Suppressor macrophage treated with lipopolysaccharide for 1 hour (primary cell): ENCODE results near the gene ACP7.
"Not testable (repeated sequence)": the region's sequence is repeated elsewhere in the genome, so short reads cannot be mapped to it uniquely, and the experiment has no call there.

Source experiments
- DNase-seq, 3 donors: peaks; one replicate each; pipeline ENCODE4 v3.0.0-alpha.2; 2020 to 2022

The ACP7 gene

DNA sequence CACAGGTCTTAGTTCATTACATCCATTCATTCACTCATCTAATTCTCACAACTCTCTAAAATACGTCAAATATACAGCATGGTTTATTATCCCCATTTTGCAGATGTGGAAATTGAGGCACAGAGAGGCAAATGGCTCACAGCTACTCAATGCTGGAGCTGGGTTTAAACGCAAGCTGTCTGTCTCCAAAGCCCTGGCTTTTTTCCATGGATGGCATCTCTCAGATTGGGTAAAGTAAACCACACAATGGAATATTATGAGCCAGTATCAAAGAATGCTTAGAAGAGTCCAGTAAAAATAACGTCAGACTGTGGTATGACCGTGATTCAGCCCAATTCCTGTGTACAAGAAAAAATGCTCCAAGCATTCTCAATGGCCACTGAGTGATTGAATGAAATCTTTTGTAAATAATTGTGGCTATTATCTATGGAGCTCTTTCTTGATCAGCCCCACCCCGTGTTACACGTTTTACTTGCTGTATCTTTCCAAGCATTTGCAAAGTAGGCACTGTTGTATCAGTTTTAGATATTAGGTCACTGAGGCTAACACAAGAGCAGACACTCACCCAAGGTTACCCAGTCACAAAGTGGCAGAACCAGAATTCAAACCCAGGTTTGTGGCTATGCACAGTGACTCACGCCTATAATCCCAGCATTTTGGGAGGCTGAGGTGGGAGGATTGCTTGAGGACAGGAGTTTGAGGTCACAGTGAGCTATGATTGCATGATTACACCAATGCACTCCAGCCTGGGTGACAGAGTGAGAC, 5.5 kb upstream of the ACP7 start:
- DNase-seq = no peak

DNA sequence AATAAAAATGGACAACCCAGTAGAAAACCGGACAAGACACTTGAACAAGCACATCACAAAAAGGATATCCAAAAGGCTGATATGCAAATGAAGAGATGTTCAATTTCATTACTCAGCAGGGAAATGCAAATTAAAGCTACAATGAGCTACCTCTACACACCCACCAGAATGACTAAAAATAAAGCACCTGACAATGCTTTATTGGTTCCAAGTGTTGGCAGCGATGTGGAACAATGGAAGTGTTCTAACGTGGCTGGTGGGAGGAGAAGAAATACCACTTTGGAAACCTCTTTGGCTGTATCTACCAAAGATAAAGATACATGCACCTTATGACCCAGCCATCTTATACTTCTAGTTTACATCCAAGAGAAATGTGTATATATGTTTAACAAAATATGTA, 3.7 kb upstream of the ACP7 start:
- DNase-seq = no peak

DNA sequence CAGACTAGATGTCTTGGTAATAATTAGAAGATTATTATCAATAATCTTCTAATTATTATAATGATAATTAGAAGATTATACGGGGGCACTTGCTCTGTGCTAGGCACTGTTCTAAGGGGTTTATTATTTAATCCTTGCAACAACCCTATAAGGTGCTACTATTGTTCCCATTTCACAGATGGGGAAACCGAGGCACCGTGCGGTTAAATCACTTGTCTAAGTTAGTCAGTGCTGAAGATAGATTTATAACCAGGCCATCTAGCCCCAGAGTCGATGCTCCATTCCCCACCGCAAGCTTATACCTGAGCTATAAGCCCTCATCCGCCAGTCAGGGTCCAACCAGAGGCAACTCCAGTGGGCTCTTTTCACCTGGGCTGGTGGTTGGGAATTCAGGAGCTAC, 2.0 kb upstream of the ACP7 start:
- no peak for DNase-seq

DNA sequence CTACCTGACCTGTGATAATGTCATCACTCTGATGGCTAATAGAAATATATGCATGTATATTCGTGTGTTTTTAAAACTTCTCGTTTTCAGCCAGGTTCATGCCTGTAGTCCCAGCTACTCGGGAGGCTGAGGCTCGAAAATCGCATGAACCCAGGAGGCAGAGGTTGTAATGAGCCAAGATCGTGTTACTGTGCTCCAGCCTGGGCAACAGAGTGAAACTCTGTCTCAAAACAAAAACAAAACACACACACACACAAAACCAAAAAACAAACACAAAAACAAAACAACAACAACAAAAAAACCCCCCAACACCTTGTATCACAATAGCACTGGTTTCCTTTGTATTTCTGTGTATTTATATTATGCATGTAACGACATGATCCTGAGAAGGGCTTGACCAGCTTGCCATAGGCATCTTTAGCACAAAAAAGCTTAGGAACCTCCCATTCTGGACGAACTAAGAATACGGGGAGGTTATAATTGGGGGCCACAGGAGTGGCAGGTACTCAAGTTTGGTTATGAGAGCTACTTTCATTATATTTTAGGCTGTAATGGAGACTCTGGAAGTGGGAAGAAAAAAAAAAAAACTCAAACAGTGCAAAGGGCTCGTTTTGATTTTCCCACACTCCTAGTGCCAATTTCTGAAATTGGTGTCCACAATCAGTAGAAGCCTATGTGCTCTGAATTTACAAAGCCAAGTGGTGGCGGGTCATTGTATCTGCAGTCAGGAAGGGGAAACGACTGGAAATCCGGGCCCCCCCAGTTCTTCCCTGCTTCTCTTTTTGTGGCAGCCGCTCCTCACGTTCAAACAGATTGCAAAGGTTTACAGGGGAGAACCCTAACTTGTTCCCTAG, 1.2 kb upstream of the ACP7 start:
- peak in 2 of 3 donors; percentile 14 to 24 for DNase-seq

DNA sequence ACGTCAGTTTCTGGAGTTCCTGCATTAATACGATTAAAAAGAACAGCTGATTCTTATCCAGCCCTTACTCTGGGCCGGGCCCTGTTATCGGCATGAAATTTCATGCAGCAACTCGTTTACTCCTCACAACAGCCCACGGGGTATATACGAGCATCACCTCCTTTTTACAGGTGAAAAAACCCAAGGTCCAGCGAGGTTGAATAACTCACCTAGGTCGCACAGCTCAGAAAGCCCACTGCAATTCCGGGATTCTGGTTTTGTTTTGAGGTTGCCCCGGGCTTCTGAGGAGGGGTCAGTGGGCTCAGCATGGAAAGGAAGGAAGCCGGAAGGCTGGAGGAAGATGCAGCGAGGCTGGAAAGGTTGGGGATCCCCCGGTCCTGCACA, 577 bp upstream of the ACP7 start:
- no peak for DNase-seq

DNA sequence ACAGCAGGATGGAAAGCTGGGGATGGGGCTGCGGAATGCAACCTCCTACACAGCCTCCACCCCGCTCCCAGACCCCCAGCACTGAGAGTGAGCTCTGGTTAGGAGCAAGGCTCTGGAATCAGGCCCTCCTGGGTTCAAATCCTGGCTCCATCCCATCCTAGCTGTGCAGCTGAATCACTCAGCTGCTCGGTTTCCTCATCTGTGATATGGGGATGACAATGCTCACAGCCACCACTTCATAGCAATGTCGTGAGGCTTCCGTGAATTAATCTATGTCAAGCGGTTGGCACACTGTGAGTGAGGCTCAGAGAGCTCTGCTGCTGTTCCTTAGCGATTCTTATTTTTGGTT, 538 bp downstream of the ACP7 start:
- no peak for DNase-seq

DNA sequence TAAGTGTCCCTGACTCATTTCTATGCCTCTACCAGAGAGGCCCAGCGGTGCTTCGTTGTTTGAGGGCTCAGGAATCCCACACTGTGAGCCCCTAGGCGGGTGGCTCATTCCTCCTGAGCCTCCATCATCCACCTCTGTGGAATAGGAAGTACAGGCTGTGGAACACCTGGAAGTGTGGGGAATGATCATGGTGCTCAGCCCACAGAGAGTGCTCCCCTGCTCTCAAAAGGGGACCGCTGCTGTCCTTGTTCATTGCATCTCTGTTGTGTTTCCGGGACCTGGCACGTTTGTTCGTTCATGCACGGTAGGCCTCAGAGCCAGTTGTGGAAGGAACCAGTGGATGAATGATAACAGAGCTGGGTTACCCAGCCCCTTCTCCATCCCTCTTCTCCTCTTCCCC, 1.2 kb downstream of the ACP7 start:
- no peak for DNase-seq

DNA sequence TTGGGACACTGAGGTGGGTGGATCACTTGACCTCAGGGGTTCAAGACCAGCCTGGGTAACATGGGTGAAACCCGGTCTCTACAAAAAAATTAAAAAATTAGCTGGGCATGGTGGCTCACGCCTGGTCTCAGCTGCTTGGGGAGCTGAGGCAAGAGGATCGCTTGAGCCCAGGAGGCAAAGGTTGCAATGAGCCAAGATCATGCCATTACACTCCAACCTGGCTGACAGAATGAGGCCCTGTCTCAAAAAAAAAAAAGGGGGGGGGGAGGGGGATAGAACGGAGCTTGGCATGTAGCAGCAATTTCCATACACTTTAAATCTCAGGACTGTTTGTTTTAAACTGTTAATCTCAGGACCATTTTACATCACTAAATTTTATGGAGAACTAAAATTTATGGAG, 2.2 kb downstream of the ACP7 start:
- no peak for DNase-seq

DNA sequence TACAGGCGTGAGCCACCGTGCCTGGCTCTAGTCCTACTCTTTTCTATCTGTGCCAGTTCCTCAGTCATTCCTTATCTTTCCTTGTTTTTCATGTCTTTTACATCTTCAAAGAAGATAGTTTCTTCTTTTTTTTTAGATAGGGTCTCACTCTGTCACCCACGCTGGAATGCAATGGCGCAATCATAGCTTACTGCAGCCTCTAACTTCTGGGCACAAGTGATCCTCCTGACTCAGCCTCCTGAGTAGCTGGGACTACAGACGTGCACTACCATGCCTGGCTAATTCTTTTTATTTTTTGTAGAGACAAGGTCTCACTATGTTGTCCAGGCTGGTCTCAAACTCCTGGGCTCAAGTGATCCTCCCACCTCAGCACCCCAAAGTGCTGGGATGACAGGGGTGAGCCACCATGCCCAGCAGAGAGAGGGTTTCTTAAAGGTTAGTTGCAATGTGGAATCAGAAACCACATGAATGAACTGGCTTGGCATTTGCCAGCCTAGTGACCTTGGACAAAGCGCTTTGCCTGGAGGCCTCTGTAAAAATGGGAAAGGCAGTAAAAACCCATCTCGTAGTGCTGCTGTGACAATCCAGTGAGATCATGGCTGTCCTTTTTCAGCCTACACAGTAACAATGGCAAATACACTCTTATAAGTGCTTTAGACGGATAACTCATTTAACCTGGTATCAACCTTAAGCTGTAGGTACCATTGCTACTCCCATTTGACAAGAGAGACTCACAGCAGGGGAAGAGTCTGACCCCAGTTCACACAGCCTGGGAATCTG, 3.9 kb downstream of the ACP7 start:
- no peak for DNase-seq

DNA sequence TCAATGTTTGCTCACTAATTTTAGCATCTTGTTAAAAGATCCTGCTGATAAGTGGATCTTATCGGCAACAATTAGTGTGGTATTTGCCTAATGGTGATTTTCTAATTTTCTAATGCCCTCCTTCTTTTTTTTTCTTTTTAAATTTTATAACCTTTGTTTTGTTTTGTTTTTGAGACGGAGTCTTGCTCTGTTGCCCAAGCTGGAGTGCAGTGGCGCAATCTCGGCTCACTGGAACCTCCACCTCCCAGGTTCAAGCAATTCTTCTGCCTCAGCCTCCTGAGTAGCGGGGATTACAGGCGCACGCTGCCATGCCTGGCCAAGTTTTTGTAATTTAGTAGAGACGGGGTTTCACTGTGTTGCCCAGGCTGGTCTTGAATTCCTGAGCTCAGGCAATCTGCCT, 5.8 kb downstream of the ACP7 start:
- DNase-seq = not testable (repeated sequence)

DNA sequence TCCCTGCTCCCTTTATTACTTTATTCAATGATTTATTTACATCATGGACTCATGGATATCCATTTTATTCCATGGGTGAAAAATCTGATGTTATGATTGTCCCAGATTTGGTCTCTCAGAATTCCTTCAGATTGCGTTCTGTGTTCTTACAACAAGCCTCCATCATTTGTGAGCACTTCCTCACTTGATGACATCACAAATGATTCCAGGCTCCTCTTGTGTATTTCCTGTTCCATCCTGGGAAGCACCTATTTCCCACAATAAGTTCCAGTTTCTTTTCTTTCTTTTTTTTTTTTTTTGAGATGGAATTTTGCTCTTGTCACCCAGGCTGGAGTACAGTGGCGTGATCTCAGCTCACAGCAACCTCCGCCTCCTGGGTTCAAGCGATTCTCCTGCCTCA, 6.7 kb downstream of the ACP7 start:
- peak; percentile 34 to 70 (median 52) for DNase-seq

DNA sequence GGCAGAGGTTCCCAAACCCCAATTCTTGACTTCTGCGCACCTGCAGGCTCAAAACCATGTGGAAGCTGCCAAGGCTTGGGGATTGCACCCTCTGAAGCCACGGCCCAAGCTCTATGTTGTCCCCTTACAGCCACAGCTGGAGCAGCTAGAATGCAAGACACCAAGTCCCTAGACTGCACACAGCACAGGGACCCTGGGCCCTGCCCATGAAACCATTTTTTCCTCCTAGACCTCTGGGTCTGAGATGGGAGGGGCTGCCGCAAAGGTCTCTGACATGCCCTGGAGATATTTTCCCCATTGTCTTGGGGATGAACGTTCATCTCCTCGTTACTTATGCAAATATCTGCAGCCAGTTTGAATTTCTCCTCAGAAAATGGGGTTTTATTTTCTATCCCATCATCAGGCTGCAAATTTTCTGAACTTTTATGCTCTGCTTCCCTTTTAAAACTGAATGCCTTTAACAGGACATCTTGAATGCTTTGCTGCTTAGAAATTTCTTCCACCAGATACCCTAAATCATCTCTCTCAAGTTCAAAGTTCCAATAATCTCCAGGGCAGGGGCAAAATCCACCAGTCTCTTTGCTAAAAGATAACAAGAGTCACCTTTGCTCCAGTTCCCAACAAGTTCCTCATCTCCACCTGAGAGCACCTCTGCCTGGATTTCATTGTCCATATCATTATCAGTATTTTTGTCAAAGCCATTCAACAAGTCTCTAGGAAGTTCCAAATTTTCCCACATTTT, 11.8 kb downstream of the ACP7 start:
- not testable (repeated sequence) for DNase-seq

DNA sequence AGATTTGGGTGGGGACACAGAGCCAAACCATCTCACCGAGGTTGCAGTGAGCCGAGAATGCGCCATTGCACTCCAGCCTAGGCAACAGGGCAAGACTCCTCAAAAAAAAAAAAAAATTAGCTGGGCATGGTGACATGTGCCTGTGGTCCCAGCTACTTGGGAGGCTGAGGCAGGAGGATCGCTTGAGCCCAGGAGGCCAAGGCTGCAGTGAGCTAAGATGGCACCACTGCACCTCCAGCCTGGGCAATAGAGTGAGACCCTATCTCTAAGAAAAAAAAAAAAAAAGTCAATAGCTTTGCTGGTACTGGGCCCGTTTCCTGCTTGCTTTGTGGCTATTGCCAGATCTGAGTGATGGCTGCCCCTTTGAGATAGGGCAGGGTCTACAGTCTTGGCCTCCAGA, 13.1 kb downstream of the ACP7 start:
- no peak for DNase-seq

DNA sequence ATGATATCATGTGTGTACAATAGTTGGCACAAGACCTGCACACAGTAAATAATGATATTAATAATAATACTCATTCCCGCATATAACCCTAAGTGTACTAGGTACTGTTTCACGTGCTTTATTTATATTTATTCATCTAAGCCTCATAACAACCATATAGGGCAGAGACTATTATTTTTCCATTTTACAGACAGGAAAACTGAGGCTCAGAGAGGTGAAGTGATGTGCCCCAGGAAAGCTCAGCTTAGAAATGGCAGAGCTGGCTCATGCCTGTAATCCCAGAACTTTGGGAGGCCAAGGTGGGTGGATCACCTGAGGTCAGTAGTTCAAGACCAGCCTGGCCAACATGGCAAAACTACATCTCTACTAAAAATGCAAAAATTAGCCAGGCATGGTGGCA, 13.6 kb downstream of the ACP7 start:
- no peak for DNase-seq

DNA sequence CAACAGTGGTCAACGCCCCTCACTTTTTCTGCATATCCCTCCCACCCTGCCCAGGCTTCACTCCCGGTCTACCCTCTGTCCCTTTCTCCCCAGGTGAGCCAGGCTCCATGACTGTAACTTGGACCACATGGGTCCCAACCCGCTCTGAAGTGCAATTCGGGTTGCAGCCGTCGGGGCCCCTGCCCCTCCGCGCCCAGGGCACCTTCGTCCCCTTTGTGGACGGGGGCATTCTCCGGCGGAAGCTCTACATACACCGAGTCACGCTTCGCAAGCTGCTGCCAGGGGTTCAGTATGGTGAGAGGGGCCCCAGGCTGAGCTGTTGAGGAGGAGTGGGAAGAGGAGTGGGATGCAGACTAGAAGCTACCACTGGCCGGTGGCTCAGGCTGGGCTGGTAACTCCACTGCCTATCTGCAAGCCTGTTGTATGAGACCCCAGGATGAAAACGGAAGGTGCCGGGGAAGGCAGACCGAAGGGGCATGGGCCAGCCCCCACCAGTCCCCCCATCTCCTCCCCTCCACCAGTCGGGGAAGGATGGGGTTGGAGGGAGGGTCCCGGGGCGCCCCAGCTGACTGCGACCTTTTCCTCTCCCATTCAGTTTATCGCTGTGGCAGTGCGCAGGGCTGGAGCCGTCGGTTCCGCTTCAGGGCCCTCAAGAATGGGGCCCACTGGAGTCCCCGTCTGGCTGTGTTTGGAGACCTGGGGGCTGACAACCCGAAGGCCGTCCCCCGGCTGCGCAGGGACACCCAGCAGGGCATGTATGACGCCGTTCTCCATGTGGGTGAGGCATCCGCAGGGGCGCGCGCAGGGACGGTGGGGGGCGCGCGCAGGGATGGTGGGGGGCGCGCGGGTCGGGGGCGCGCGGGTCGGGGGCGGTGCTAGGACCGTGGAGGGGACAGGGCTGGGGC, 14.4 kb downstream of the ACP7 start:
- DNase-seq = no peak

DNA sequence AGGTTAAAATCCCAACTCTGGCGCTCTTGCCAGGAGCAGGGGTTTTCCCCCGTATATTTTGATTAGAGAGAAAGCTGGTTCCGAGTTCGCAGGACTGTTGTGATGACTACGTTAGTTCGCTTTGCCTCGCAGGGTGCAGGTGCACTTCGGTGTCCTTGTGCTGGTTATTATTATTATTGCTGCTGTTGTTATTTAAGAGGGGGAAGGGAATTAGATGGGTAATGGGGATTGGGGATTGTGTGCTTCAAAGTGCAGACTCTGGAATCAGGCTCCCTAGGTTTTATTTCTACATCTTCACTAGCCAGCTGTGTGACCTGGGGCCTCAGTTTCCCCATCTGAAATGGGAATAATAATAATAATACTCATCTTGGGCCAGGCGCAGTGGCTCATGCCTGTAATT, 15.2 kb downstream of the ACP7 start:
- no peak for DNase-seq

DNA sequence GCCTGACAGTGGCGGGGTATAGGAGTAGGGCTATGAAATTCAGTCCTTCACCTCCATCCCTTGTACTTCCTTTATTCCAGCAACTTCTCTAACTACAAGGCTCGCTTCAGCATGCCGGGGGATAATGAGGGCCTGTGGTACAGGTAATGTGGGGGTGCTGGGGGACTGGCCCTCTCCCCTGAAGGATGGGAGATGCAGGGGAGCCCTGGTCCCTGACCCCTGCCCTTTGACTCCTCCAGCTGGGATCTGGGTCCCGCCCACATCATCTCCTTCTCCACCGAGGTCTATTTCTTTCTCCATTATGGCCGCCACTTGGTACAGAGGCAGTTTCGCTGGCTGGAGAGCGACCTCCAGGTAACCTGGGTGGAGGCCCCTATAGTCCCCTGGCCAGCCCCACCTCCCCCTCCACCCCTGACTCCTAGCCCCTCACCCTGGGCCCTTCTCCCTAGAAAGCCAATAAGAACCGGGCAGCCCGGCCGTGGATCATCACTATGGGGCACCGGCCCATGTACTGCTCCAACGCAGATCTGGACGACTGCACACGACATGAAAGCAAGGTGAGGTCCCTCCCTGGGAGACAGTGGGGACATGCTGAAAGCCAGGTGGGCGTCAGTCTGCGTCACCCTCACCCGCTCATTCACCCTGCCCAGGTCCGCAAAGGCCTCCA, 16.5 kb downstream of the ACP7 start:
- no peak for DNase-seq

DNA sequence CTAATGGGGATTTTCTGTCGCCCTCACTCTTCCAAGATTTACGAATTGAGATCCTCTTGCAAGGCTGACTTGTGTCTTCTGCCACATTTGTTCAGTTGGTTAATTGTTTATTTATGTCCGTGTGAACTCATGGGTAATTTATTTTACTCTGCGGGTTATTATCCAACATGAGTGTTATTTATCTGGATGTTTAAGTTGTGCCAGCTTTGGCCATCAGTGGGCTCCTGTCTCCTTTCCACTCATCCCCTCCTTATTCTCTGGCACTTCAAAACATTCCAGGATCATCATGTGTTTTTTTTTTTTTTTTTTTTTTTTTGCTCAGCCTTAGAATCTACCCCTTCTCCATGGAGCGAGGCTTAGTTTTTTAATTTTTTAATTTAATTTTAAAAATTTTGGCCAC, 19.0 kb downstream of the ACP7 start:
- no peak for DNase-seq

DNA sequence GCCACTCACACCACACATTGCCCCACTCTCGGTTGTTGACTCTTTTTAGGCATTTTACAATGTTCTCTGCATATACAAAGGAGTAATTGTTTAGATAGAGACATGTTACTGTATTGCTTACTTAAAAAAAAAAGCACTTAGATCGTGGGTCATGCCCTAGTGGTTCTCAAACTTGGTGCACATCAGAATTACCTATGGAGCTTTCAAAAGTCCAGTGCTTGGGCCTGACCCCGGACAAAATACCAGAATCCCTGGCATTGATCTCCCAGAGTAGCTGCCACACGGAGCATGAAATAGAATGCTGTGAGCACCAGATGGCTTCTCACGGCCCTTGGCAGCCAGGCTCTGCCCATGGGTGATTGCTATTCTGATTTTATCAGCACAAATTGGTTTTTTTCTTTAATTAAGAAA, 20.0 kb downstream of the ACP7 start:
- no peak for DNase-seq

DNA sequence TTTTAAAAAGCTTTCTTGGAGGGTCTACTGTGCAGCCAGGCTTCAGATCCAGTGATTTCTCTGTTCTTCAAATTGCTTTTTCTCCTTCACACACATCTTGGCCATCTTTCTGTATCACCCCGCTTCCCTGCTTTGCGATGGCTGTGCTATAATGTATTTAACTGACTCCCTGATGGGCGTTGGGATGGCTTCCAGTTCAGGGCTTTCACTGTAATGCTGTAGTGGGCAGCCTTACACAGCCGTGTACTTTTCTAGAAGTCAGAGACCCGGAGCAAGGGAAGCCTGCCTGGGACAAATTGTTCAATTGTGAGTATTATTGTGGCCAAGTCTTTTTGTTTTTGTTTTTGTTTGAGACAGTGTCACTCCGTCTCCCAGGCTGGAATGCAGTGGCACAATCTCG, 22.0 kb downstream of the ACP7 start:
- DNase-seq = no peak

DNA sequence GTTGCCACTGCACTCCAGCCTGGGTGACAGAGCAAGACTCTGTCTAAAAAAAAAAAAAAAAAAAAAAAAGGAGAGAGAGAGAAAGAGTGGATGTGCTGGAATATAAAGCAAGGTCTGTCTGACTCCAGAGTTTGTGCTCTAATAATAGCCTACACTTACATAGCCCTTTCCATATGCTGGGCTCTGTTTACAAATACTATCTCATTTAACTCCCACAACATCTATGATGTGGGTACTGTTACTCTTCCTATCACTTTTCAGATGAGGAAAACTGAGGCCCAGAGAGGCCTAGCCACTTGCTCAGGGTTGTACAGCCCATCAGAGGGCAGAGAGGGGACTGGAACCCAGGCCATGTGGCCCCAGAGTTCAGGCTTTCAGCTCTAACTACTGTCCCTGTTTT, 25.5 kb downstream of the ACP7 start:
- DNase-seq = no peak
